HCT116 (cell line): ENCODE measurements around the gene DLX4. TPM values are rescaled to one million over a fixed set of nuclear protein-coding genes. Genes with fewer than 3 reads are reported as not detected.

ENCODE experiments used
- ATAC-seq: fragments of 200-7000 bp; cut with Tn5 transposase; 2 replicates; pipeline ENCODE4 v1.9.1; 2020; ENCODE audit warnings: mild to moderate bottlenecking, moderate library complexity
- BruUV-seq: library from RNA; stranded (reverse); fragments of 400-500 nt; replicated peaks from 2 replicates; lab custom pipeline; 2021; lab: Mats Ljungman, UMichigan
- CTCF ChIA-PET: fragments of 300-600 bp; sonication (Branson Sonifier 250); formaldehyde crosslinking; loops from one replicate; lab custom pipeline; 2021; ENCODE audit warnings: antibody characterized with exemption; lab: Charles Lee
- POLR2A ChIA-PET: fragments of 300-600, 350-600 bp; sonication (Branson Sonifier 250); formaldehyde crosslinking; loops from one replicate; lab custom pipeline; 2021; ENCODE audit warnings: antibody characterized with exemption; lab: Charles Lee
- RAD21 ChIA-PET, 2 experiments: fragments of 300-600 bp; sonication (Branson Sonifier 250); formaldehyde crosslinking; loops; one replicate each; lab custom pipeline; 2023; ENCODE audit warnings: low total read pairs in 2 of 2; ENCODE audit not compliant: uncharacterized antibody in 2 of 2, unreplicated experiment in 2 of 2, low non-redundant PET in 1 of 2; lab: Charles Lee
- DNase-seq: peaks from one replicate; pipeline ENCODE4 v3.0.0-alpha.2; 2010; ENCODE audit warnings: low read depth, low spot score
- H2AFZ ChIP-seq: fragments of 200-600 bp; shearing (Covaris generic), sonication (generic); 2 replicates; pipeline ENCODE4 v1.6.1; 2017; ENCODE audit warnings: low read depth, mixed run types, mixed read lengths, antibody characterized with exemption, low read length; ENCODE audit not compliant: poor library complexity, severe bottlenecking
- H3K27ac ChIP-seq: 2 replicates; pipeline ENCODE4 v1.5.1; 2012; ENCODE audit warnings: low read depth, low read length
- H3K27me3 ChIP-seq: fragments of 200-600 bp; sonication (generic); 2 replicates; pipeline ENCODE4 v1.6.1; 2016; ENCODE audit warnings: mixed run types, low read length, mixed read lengths; ENCODE audit not compliant: insufficient read depth
- H3K36me3 ChIP-seq, 2 experiments: fragments of 200-500 bp in 1 of 2; fragments of 200-600 bp in 1 of 2; sonication (Bioruptor generic) in 1 of 2; sonication (generic) in 1 of 2; 2 replicates each; pipeline versions ENCODE4 v1.5.1 to v1.6.1; 2014 to 2016; ENCODE audit warnings: low read length in 2 of 2, inconsistent platforms in 1 of 2, mixed read lengths in 1 of 2, mixed run types in 1 of 2; ENCODE audit not compliant: insufficient read depth in 2 of 2, control insufficient read depth in 1 of 2
- H3K4me1 ChIP-seq, 2 experiments: fragments of 200-600 bp in 1 of 2; sonication (generic) in 1 of 2; 2 replicates each; pipeline versions ENCODE4 v1.5.1 to v1.6.1; 2012 to 2017; ENCODE audit warnings: low read length in 2 of 2, inconsistent platforms in 1 of 2, mild to moderate bottlenecking in 1 of 2, mixed read lengths in 1 of 2, mixed run types in 1 of 2, moderate library complexity in 1 of 2; ENCODE audit not compliant: insufficient read depth in 2 of 2, control insufficient read depth in 1 of 2
- H3K4me2 ChIP-seq: fragments of 200-600 bp; sonication (generic); 2 replicates; pipeline ENCODE4 v1.6.1; 2017; ENCODE audit warnings: mixed run types, low read length, mixed read lengths
- H3K4me3 ChIP-seq, 2 experiments: fragments of 200-600 bp in 1 of 2; sonication (generic) in 1 of 2; replicated peaks in 1 of 2; 2 replicates each; pipeline ENCODE4 v1.5.1; 2011 to 2016; ENCODE audit warnings: low read length in 2 of 2, control low read depth in 1 of 2, low read depth in 1 of 2, mild to moderate bottlenecking in 1 of 2, mixed read lengths in 1 of 2, mixed run types in 1 of 2
- H3K79me2 ChIP-seq: fragments of 200-600 bp; sonication (generic); 2 replicates; pipeline ENCODE4 v1.6.1; 2017; ENCODE audit warnings: mild to moderate bottlenecking, mixed run types, low read length, moderate library complexity, mixed read lengths; ENCODE audit not compliant: insufficient read depth
- H3K9ac ChIP-seq: fragments of 200-600 bp; sonication (generic); 2 replicates; pipeline ENCODE4 v1.6.1; 2016; ENCODE audit warnings: low read length, mixed read lengths
- H3K9me2 ChIP-seq: fragments of 200-600 bp; sonication (generic), shearing (Covaris generic); 2 replicates; pipeline ENCODE4 v1.6.1; 2017; ENCODE audit warnings: mixed run types, mild to moderate bottlenecking, moderate library complexity; ENCODE audit not compliant: insufficient read depth
- H3K9me3 ChIP-seq, 2 experiments: fragments of 200-500 bp in 1 of 2; fragments of 200-600 bp in 1 of 2; sonication (Bioruptor generic) in 1 of 2; sonication (generic) in 1 of 2; 2 replicates each; pipeline ENCODE4 v1.6.1; 2014 to 2017; ENCODE audit warnings: low read length in 2 of 2, mixed read lengths in 2 of 2, inconsistent platforms in 1 of 2, low read depth in 1 of 2, mild to moderate bottlenecking in 1 of 2, mixed run types in 1 of 2, moderate library complexity in 1 of 2; ENCODE audit not compliant: control insufficient read depth in 1 of 2, insufficient read depth in 1 of 2
- H4K20me1 ChIP-seq: fragments of 200-600 bp; sonication (generic), shearing (Covaris generic); 2 replicates; pipeline ENCODE4 v1.6.1; 2017; ENCODE audit warnings: mixed run types, mild to moderate bottlenecking, moderate library complexity; ENCODE audit not compliant: insufficient read depth
- CBX3 ChIP-seq: IDR thresholded peaks from 2 replicates; pipeline ENCODE4 v1.6.1; 2012; ENCODE audit warnings: low read depth
- EZH2 ChIP-seq: fragments of 200-600 bp; sonication (generic); IDR thresholded peaks from 2 replicates; pipeline ENCODE4 v1.6.1; 2017; ENCODE audit warnings: antibody characterized with exemption, mixed run types
- JUND ChIP-seq: IDR thresholded peaks from 2 replicates; pipeline ENCODE4 v1.6.1; 2012
- MAX ChIP-seq: IDR thresholded peaks from 2 replicates; pipeline ENCODE4 v1.6.1; 2012
- RAD21 ChIP-seq: IDR thresholded peaks from 2 replicates; pipeline ENCODE4 v1.6.1; 2012; ENCODE audit warnings: low read depth, mild to moderate bottlenecking
- SIN3A ChIP-seq: IDR thresholded peaks from 2 replicates; pipeline ENCODE4 v1.6.1; 2012; ENCODE audit warnings: low read depth
- SP1 ChIP-seq: IDR thresholded peaks from 2 replicates; pipeline ENCODE4 v1.6.1; 2012; ENCODE audit warnings: low read depth
- YY1 ChIP-seq: IDR thresholded peaks from 2 replicates; pipeline ENCODE4 v1.6.1; 2011; ENCODE audit warnings: low read length, low read depth, moderate library complexity, mild to moderate bottlenecking; ENCODE audit not compliant: insufficient replicate concordance; ENCODE audit errors: extremely low read depth
- intact Hi-C: fragments of 100-400 bp; cut with micrococcal nuclease; formaldehyde crosslinking; loops from 2 replicates; pipeline ENCODE4 v1.10.0; 2022
- total RNA-seq: library from RNA; stranded (reverse); gene quantifications from one replicate; pipeline ENCODE4 v1.2.1, GENCODE V29; 2021; ENCODE audit not compliant: unreplicated experiment
- TF ChIP-seq, protein P1 (sequence below): IDR thresholded peaks from 2 replicates; pipeline ENCODE4 v1.6.1; 2011; ENCODE audit warnings: mild to moderate bottlenecking, low read length, moderate library complexity; ENCODE audit not compliant: insufficient replicate concordance; ENCODE audit errors: extremely low read depth

The DLX4 gene
- total RNA-seq, 1 experiment from 2014 or later: 14.0 TPM

- POLR2A ChIA-PET: no interaction called here
- Histone ChIP-seq H3K4me1 (peaks cover 9 to 30% of the 10 kb centered on the region in 2 experiments; a peak in 3 of 4 replicates), H3K4me3 (no peak overlapping the region), H3K9ac (no peak overlapping the region), H3K27ac (no peak overlapping the region), H3K4me2 (no peak overlapping the region), H2AFZ (no peak overlapping the region), H3K79me2 (no peaks in the 10 kb centered on the region), H4K20me1 (no peaks in the 10 kb centered on the region), H3K27me3 (peaks cover 21% of the 10 kb centered on the region; the same call in 1 of the 2 replicates), H3K9me2 (no peaks in the 10 kb centered on the region), H3K9me3 (no peaks in the 10 kb centered on the region), H3K36me3 (no peaks in the 10 kb centered on the region)
- DNase-seq (no peak), ATAC-seq (no peak)
- RAD21 ChIA-PET: no interaction called here
- intact Hi-C loops: no loop called here
- no TSS peak for BruUV-seq
- CTCF ChIA-PET: interaction anchor here (1.8 kb wide), 1 partner anchor 14 kb away, joined by 12 read pairs; no protein-coding TSS in a partner anchor
- TF ChIP-seq CBX3: no peak
- TF ChIP-seq SIN3A: no peak
- no peak for TF ChIP-seq EZH2
- TF ChIP-seq JUND: no peak
- no peak for TF ChIP-seq YY1
These were observed 1.8 kb upstream of the DLX4 start for GRCh38 chr17:49967205-49967604.

DNA sequence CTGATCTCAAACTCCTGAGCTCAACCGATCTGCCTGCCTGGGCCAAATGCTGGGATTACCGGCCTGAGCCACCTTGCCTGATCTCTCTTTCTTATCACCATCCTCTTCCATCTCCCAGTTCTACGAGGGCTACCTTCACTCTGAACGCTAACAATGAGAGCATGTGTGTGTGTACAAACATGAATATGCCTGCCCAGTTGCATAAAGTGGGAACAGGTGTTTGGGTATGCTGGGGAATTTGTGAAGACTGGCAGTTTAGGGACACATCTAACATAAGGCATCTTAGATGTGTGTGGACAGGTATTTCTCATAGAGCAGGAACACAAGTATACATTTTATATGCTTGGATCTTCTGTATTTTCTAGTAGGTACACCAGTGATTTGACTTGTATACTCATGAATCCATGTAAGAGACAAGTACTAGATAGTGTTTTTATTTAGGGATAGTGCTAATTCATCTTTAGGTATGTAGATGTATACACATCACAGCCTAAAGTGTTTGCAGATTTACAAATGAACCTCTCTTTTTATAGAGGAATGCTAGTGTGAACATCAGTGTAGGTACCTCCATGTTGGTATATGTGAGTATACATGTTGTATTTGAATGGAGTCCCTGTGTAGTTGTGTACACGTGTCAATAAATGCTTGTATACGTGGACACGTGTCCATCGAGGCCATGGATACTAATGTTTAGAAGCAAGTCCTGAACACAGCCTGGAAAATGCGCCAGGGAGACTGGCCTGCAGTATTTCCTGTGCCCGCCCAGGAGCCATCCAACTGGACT lies 1.2 kb upstream of the DLX4 start:
- peaks cover 9 to 30% of the 10 kb centered on the region in 2 experiments; a peak in 3 of 4 replicates for H3K4me1 ChIP-seq
- ATAC-seq (no peak), DNase-seq (peak; percentile 22)
- peak overlapping the region; percentile 81 for H3K27ac ChIP-seq
- H2AFZ ChIP-seq: peak overlapping the region; percentile 65
- no TSS peak for BruUV-seq
- peaks cover 21% of the 10 kb centered on the region; the same call in 1 of the 2 replicates for H3K27me3 ChIP-seq
- ChIA-PET RAD21 (no interaction called here), POLR2A (no interaction called here), CTCF (interaction anchor here (0.8 to 1.8 kb wide), 2 partner anchors 15 to 29 kb away, joined by 3 to 12 read pairs; no protein-coding TSS in a partner anchor)
- H3K9ac ChIP-seq: peak overlapping the region; percentile 66
- H3K4me2 ChIP-seq: peak overlapping the region; percentile 98
- peak overlapping the region; percentile 59 to 70 for H3K4me3 ChIP-seq
- TF ChIP-seq, protein P1, sequence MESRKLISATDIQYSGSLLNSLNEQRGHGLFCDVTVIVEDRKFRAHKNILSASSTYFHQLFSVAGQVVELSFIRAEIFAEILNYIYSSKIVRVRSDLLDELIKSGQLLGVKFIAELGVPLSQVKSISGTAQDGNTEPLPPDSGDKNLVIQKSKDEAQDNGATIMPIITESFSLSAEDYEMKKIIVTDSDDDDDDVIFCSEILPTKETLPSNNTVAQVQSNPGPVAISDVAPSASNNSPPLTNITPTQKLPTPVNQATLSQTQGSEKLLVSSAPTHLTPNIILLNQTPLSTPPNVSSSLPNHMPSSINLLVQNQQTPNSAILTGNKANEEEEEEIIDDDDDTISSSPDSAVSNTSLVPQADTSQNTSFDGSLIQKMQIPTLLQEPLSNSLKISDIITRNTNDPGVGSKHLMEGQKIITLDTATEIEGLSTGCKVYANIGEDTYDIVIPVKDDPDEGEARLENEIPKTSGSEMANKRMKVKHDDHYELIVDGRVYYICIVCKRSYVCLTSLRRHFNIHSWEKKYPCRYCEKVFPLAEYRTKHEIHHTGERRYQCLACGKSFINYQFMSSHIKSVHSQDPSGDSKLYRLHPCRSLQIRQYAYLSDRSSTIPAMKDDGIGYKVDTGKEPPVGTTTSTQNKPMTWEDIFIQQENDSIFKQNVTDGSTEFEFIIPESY: no peak
- TF ChIP-seq MAX (peak; percentile 72), SP1 (no peak), RAD21 (no peak)
- H3K9me3 ChIP-seq: no peaks in the 10 kb centered on the region
- no peaks in the 10 kb centered on the region for H3K79me2 ChIP-seq
- intact Hi-C loops: no loop called here
- no peaks in the 10 kb centered on the region for H3K36me3 ChIP-seq
- no peaks in the 10 kb centered on the region for H3K9me2 ChIP-seq
- no peaks in the 10 kb centered on the region for H4K20me1 ChIP-seq
